Endothelial cell of hepatic sinusoid (primary cell): ENCODE data around the gene NYNRIN.

Experiments used
- in situ Hi-C: cut with HindIII; loops from 2 replicates; pipeline ENCODE4 v1.10.0; 2017; ENCODE audit warnings: low sequenced_read_pairs

NYNRIN gene

DNA sequence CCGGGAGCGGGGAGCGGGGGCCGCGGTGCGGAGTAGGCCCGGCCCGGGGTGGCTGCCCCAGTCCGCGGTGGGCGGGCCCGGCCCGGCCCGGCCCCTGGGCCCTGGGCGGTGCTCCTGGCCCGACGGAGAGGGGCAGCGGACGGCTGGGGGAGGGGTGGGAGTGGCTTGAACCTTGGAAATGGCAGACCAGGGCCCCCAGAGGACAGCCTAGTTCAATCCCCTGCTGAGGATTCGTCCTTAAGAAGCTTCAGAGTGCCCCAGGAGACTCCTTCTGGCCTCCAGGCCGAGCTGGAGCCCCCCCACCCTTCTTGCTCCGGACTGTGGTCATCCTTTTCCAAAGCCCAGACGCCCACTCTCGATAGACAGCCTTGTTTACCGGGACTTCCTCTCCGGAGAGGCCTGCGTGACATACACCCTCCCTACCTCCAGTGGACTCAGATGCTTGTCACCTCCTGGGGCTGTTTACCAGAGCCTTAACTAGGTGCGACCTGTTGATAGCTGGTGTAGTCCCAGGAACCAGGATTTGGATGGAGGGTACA is 31.4 kb downstream of the NYNRIN start:
- in situ Hi-C loops = no loop called here

DNA sequence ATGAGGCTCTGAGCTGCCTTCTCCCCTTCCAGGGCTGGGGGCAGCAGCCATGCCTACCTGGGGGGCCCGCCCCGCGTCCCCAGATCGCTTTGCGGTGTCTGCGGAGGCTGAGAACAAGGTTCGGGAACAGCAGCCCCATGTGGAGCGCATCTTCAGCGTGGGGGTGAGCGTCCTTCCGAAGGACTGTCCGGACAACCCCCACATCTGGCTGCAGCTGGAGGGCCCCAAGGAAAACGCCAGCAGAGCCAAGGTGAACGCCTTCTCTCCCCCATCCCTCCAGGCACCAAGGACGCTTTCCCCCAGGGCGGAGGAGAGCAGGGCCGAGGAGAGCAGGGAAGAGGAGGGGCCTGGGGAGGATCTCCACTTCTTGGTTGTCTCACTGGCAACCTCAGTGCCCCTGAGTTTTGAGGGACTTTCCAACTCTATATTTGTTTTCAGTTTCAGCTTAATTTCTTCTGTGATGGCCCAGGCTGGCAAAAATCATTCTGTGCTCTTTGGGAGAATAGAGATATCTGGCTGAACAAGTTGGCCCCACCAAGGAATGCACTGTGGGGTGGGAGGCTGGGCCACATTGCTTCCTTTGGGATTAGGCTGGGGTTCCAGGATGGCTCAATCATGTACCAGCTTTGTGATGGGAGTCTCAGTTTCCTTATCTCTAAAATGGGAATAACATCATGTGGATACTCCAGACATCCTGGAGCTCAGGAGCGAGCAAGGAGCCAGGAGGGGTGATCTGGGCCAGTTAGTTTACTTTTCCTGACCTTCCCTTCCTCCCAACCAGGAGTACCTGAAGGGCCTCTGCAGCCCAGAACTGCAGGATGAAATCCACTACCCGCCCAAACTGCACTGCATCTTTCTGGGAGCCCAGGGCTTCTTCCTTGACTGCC is 32.1 kb downstream of the NYNRIN start:
- in situ Hi-C loops = no loop called here

DNA sequence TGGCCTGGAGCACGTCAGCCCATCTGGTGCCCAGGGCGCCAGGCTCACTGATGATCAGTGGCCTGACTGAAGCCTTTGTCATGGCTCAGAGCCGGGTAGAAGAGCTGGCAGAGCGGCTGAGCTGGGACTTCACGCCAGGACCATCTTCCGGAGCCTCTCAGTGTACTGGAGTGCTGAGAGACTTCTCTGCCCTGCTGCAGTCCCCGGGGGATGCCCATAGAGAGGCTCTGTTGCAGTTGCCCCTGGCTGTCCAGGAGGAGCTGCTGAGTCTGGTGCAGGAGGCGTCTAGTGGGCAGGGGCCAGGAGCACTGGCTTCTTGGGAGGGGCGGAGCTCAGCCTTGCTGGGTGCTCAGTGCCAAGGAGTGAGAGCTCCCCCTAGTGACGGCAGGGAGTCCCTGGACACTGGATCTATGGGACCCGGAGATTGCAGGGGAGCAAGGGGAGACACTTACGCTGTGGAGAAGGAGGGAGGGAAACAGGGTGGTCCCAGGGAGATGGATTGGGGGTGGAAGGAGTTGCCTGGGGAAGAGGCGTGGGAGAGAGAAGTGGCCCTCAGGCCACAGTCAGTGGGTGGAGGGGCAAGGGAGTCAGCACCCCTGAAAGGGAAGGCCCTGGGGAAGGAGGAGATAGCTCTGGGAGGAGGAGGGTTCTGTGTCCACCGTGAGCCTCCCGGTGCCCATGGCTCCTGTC is 32.9 kb downstream of the NYNRIN start:
- in situ Hi-C loops = no loop called here

DNA sequence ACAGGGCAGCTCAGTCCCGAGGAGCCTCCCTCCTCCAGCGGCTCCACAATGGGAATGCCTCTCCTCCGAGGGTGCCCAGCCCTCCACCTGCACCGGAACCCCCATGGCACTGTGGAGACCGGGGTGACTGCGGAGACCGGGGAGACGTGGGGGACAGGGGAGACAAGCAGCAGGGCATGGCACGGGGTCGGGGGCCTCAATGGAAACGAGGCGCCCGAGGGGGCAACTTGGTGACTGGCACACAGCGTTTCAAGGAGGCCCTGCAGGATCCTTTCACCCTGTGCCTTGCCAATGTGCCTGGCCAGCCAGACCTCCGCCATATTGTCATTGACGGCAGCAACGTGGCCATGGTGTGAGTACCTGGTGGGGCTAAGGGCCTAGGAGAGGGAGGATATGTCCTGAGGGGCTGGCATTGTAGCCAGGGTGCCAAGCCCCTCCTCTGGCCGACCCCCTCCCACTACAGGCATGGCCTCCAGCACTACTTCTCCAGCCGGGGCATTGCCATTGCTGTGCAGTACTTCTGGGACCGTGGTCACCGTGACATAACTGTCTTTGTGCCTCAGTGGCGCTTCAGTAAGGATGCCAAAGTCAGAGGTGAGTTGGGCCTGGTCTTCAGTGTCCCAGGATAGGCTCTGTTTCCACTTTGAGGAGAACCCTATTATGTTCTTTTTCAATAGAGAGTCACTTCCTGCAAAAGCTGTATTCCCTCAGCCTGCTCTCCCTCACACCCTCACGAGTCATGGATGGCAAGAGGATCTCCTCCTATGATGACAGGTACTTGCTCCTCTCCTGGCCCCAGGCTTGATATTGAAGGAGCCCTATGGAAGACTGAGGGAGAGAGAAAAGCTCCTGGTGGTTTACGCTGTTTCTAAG is 33.7 kb downstream of the NYNRIN start:
- in situ Hi-C loops = no loop called here

DNA sequence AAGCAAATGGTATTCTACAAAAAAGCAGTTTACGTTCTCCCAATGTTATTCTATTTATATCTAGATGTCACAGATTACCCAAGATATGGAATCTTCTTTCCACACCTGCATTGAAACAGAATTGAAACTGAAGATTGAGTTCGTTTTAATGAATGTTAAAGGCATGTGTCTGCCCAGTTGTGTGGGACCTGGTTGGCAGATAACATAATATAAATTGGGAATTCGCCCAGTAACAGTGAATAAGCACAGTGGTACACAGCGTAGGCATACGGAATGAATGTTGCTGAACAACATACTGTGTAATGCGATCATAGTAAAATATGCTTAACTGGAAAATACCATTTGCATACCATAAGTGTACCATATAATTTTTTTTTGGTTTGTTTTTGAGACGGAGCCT is 35.2 kb downstream of the NYNRIN start:
- in situ Hi-C loops = no loop called here

DNA sequence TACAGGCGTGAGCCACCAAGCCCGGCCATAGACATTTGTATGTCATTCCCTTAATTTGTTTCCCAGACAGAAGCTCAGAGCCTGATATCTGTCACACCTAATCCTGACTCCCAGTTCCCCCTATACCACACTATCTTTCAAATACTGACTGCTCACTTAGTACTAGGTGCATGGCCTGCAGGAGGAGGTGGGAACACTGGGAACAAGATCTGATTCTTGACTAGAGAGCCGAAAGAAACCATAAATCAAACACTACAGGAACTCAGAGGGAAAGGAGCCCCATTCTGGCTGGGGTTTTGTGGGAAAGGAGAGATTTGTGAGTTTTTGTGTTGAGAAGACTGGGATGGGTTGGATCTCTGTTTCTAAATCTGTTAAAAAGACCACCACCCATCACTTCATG is 35.9 kb downstream of the NYNRIN start:
- in situ Hi-C loops = loop anchor here (5.0 kb wide), 1 partner anchor 97 kb away; the partner anchor contains the start of genes ADCY4 and RIPK3

DNA sequence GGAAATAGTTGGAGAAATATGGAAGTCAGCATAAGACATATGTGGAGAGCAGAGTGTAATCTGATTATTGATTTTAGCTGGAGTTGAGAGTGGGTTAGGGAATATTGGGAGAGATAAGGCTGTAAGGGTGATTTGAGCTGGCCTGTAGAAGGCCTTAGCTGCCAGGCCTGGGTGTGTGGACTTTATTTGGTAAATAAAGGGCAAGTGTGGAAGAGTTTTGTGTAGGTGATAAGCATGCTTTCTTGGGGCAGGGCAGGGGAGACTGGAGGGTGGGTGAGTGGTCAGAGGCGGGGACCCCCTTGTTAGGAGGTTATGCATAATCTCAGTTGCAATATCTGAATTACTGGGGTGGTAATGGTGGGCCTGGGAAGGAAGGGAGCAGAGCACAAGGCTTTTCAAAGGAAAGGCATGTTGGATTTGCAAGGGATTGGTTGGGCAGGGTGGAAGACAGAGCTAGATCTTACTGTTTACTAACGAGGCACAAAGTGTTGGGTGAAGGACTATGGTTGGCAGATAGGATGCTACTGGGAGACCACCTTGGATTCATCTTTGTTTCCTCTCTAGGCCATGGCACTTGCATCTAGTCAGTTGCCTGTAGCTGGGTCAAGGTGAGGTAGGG is 36.5 kb downstream of the NYNRIN start:
- in situ Hi-C loops = loop anchor here (5.0 kb wide), 1 partner anchor 98 kb away; the partner anchor contains the start of genes ADCY4 and RIPK3

DNA sequence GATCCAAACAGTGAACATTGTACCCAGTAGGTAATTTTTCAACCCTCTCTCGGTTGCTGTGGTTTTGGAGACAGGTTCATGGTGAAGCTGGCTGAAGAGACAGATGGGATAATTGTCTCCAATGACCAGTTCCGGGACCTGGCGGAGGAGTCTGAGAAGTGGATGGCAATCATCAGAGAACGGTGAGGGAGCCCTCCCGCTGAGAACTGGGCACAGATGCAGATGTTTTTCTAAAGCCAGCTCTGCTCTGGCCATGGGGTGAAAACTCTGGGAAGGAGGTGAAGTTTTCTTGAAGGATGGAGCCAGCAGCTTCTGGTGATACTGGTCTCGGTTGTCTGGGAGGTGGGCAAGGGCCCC is 37.2 kb downstream of the NYNRIN start:
- in situ Hi-C loops = loop anchor here (5.0 kb wide), 1 partner anchor 99 kb away; the partner anchor contains the start of genes ADCY4 and RIPK3

DNA sequence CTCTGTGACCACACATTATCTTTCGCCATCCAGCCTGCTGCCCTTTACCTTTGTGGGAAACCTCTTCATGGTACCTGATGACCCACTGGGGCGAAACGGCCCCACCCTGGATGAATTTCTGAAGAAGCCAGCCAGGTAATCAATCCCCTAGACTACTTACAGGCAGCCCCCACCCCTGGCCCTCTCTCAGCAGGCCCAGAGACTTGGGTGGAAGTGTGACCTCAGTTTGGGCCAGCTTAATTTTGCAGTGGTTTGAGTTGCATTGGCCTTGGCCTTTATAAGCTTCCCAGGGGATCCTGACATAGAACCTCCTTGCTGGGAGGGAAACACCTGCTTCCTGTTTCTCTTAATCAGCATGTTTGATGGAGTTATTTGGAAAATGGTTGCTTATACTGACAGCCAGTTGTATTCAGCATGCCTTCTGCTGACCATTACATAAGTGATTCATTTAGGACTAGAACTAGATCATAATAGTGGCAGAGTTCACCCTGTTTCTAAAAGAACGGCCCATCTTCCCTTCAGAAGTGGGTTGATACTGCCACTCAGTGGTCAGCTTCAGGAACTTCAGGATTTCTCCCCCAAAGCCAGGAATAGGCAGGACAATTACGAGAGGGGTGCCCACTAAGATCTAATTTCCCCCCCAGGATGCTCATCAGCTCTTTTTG is 37.7 kb downstream of the NYNRIN start:
- in situ Hi-C loops = loop anchor here (5.0 kb wide), 1 partner anchor 99 kb away; the partner anchor contains the start of genes ADCY4 and RIPK3

DNA sequence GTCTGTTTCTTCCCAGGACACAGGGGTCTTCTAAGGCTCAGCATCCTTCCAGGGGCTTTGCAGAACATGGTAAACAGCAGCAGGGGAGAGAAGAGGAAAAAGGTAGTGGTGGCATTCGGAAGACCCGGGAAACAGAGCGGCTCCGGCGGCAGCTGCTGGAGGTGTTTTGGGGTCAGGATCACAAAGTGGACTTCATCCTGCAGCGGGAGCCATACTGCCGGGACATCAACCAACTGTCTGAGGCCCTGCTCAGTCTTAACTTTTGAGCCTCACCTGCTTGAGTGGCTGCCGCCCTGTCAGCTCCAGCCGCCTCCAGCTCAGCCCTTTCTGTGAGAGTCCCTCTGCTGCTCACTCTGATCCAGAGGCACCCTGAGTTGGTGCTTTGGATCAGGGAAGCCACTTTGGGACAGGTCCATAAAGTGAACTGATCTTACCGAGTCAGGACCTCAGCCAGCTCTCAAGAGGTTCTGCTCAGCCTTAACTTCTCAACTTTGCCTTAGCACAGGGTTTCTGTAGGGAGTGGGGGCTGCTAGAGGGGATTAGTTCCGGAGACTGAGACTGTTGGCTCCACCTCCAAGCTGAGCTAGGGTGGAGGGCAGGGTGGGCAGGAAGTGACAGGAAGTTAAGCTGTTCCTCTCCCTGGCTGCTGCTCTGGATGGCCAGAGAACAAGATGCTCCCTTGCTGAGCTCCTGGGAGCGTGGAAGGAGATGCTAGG is 38.4 kb downstream of the NYNRIN start:
- in situ Hi-C loops = loop anchor here (5.0 kb wide), 1 partner anchor 100 kb away; the partner anchor contains the start of genes ADCY4 and RIPK3

DNA sequence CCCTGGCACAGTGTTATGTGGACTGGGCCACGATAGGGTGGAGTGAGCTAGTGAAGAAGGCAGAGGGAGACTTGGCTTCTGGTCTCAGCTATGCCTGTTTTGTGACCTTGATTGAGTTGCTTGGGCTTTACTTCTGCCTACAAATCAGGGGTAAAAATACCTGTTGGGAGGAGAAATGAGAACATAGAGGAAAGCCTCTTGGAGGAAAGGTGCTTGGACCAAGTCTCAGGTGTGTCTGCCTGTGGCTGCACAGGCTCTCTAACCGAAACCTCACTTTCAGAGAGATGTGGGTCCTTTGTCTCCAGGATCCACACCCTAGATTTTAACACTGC is 38.9 kb downstream of the NYNRIN start:
- in situ Hi-C loops = loop anchor here (5.0 kb wide), 1 partner anchor 100 kb away; the partner anchor contains the start of genes ADCY4 and RIPK3

DNA sequence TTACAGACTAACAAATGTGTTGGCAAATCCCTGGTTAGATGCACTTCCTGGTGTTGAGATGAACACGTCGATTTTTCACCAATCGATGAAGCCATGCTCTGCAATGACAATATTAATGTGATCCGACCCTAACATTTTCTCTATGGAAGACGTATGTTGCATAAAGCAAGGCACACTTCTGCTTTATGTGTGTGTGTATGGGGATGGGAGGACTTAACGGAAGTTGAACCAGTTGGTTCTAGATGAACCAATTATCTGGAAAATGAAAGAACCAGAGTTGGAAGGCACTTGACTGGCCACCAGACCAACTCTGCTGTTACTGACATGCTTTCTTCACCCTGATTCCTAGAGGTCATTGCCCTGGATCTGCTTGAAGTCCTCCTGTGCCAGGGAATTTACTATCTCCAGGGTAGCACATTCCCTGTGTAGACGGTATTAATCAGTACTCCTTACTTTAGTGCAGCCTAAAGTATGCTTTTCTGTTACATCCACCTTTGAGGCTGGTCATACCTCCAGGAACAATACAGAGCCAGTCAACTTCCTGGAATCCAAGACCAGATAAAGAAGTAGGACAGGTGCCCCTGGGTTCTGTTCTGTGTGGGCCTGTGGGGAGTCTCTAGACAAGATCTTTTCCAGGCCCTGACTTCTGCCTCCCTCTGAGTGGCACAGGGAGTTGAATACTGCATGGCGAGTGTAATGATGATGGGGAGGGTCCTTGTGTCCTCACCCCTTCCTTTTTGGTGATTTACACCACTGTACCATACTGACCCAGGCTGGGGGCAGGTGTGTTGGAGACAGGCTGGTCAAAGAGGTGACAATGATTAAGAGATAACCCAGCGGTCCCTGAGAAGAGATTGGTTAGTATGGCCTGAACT is 39.7 kb downstream of the NYNRIN start:
- in situ Hi-C loops = loop anchor here (5.0 kb wide), 1 partner anchor 101 kb away; the partner anchor contains the start of genes ADCY4 and RIPK3

DNA sequence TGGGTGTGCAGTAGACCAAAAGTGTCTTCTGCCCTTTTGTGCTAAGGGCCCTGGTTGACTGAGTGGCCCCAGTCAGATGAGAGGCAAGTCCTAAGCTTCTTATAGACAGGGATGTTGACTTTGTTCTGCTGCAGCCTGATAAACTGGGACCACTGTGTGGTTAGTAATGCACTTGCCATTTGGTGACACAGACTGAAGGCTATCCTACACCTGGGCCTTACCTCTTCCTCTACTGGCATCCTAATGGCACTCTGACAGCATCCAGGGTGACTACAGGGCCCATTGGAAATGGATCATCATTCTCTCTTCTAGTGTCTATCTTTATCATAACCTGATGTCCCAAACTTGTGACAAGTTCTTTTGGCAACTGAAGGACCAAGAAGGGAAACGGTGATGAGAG is 40.5 kb downstream of the NYNRIN start:
- in situ Hi-C loops = loop anchor here (5.0 kb wide), 1 partner anchor 102 kb away; the partner anchor contains the start of genes ADCY4 and RIPK3

DNA sequence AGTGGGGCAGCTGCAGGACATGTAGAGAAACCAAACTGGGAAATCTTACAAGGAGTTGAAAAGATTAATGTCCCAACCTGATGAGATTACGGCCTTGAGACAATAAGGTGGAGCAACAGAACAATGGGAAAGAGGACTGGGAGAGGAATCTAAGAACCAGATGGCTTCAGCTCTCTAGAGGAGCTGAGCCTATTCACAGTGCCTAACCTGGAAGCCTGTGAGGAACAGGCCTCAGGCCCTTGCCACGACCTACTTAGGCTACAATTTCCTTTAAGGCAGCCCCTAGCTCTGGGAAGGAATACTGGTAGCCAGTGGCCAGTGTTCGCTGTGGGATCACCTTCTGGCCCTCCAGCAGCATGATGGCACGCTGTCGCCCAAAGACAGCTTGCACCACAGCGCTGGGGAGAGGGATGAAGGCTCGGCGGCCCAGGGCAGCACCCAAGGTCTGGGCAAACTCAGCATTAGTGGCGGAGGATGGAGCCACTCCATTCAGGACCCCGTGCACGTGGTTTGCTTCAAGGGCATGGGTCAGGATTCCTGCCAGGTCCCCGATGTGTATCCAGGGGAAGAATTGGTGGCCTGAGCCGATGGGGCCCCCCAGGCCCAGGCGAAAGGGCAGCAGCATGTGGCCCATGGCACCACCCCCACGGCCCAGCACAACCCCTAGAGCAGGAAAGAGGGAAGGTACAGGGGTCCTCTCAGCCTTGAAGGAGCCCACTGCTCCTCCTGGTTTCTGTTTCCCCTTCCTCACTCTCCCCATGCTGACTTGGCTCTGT is 41.2 kb downstream of the NYNRIN start:
- in situ Hi-C loops = loop anchor here (5.0 kb wide), 1 partner anchor 103 kb away; the partner anchor contains the start of genes ADCY4 and RIPK3

DNA sequence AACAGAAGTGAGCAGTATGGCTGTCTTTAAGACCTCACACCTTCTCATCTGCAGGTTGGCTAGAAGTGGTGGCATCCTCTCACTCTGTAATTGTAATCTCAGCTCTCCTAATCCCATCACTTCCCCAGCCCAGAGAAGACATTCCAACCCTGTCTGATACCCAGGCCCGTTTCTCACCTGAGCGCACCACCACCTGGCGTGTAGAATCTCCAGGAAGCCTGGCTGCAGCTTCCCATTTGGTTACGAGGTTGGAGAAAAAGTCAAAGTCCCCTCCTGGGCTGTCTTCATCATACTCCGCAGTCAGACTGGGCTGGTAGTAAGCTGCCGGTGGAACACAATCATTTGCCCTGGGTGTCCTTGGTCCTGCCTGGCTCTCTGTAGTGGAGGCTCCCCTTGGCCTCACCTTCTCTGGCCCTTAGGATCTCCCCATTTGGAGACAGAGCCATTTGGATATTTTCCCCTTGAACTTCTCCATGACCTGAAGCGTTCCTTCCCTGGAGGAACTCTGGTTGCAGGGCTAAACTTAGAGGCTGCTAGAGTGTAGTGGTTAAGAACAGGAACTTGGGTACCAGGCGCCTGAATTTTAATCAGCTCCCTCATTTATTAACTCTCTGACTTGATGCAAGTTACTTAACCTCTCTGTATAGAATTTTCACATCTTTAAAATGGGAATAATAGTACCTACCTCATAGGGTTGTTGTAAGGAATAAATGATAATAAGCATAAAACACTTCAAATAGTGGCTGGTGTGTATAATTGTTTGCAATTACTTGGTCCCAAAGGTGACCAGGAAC is 42.0 kb downstream of the NYNRIN start:
- in situ Hi-C loops = no loop called here

DNA sequence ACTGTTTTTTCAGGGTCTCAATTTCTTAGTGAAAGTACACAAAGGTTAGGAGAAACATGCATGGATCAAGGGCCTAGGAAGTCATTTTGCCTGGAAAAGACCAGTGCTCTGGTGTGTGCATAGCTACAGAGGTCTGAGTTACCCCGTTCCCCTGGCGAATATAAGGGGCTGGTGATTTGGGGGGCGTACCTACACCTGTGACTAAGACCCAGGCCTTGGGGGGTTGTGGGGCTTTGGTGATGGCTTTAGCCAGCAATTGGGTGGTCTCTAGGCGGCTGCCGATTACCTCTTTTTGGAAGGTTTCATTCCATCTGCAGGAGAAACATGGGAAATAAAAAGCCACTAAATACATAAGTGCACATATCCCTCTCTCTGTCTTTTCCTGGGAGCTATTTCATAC is 42.7 kb downstream of the NYNRIN start:
- in situ Hi-C loops = no loop called here
